GM12878 (cell line): ENCODE measurements around the gene ADAP1. TPM values are rescaled to one million over a fixed set of nuclear protein-coding genes. Genes with fewer than 3 reads are reported as not detected.

Experiments used
- BRCA1 ChIP-seq: IDR thresholded peaks from 2 replicates; pipeline ENCODE4 v1.6.1; 2011; ENCODE audit warnings: low read depth, low read length, improper control_type of control experiment
- CBX3 ChIP-seq: fragments of 200-600 bp; sonication (generic); IDR thresholded peaks from 2 replicates; pipeline ENCODE4 v1.6.1; 2016; ENCODE audit warnings: low read depth, borderline replicate concordance
- CEBPB ChIP-seq, 2 experiments: fragments of 150-350 bp in 1 of 2; IDR thresholded peaks; 2 replicates each; pipeline ENCODE4 v1.6.1; 2012 to 2014; ENCODE audit warnings: low read depth in 2 of 2, low read length in 2 of 2, borderline replicate concordance in 1 of 2, inconsistent platforms in 1 of 2
- ETV6 ChIP-seq, 2 experiments: fragments of 450-650 bp in 1 of 2; IDR thresholded peaks in 1 of 2; conservative IDR thresholded peaks in 1 of 2; 2 replicates each; pipeline ENCODE4 v1.6.1; 2014; ENCODE audit warnings: antibody characterized with exemption in 1 of 2, borderline replicate concordance in 1 of 2, low read depth in 1 of 2, mild to moderate bottlenecking in 1 of 2, moderate library complexity in 1 of 2
- IKZF1 ChIP-seq: fragments of 450-650 bp; conservative IDR thresholded peaks from 2 replicates; pipeline ENCODE4 v1.6.1; 2017; ENCODE audit warnings: antibody characterized with exemption, mild to moderate bottlenecking
- IRF4 ChIP-seq: IDR thresholded peaks from 2 replicates; pipeline ENCODE4 v1.6.1; 2011; ENCODE audit warnings: low read depth, low read length
- JUNB ChIP-seq: IDR thresholded peaks from 2 replicates; pipeline ENCODE4 v1.6.1; 2016; ENCODE audit warnings: antibody characterized with exemption, mild to moderate bottlenecking
- KDM1A ChIP-seq: fragments of 200-600 bp; sonication (generic); IDR thresholded peaks from 2 replicates; pipeline ENCODE4 v1.6.1; 2016; ENCODE audit warnings: borderline replicate concordance
- MTA3 ChIP-seq: IDR thresholded peaks from 2 replicates; pipeline ENCODE4 v1.6.1; 2012; ENCODE audit warnings: low read length, inconsistent platforms, borderline replicate concordance
- NFIC ChIP-seq: IDR thresholded peaks from 2 replicates; pipeline ENCODE4 v1.6.1; 2012; ENCODE audit warnings: low read depth, mild to moderate bottlenecking, inconsistent platforms, low read length, moderate library complexity
- POU2F2 ChIP-seq: IDR thresholded peaks from 3 replicates; pipeline ENCODE4 v1.6.1; 2011; ENCODE audit warnings: low read depth, mild to moderate bottlenecking, low read length, borderline replicate concordance
- RB1 ChIP-seq: fragments of 450-650 bp; formaldehyde crosslinking; IDR thresholded peaks from 2 replicates; pipeline ENCODE4 v1.6.1; 2017; ENCODE audit warnings: mild to moderate bottlenecking, borderline replicate concordance
- TARDBP ChIP-seq: IDR thresholded peaks from 2 replicates; pipeline ENCODE4 v1.6.1; 2016; ENCODE audit warnings: borderline replicate concordance
- ZBED1 ChIP-seq: IDR thresholded peaks from 2 replicates; pipeline ENCODE4 v1.6.1; 2016; ENCODE audit warnings: borderline replicate concordance
- ZNF217 ChIP-seq: fragments of 450-650 bp; IDR thresholded peaks from 2 replicates; pipeline ENCODE4 v1.6.1; 2017; ENCODE audit warnings: antibody characterized with exemption, mild to moderate bottlenecking
- polyA plus RNA-seq, 11 experiments: library from polyadenylated mRNA; depleted of rRNA in 4 of 11; unstranded in 6 of 11; stranded (reverse) in 5 of 11; fragments of >200 nt; fragmentation: Nextera tagmentation in 4 of 11; fragmentation: Illumina TruSeq in 1 of 11; extraction: Ambion mirVana in 4 of 11; extraction: Trizol in 1 of 11; gene quantifications; 1 replicate in 1 of 11; 2 replicates in 10 of 11; pipeline versions ENCODE4 v1.2.1 to v1.2.3, GENCODE V29; 2011 to 2016; ENCODE audit warnings: inconsistent platforms in 2 of 11, missing spikeins in 2 of 11, low read depth in 1 of 11
- total RNA-seq, 4 experiments: library from RNA; depleted of rRNA in 3 of 4; stranded (reverse); fragments of >200 nt in 3 of 4; fragmentation: Illumina TruSeq in 1 of 4; extraction: Trizol in 1 of 4; gene quantifications; 2 replicates each; pipeline versions ENCODE4 v1.2.1 to v1.2.3, GENCODE V29; 2013 to 2021
- TF ChIP-seq, protein P1 (sequence below): fragments of 450-650 bp; IDR thresholded peaks from 2 replicates; pipeline ENCODE4 v1.6.1; 2017; ENCODE audit warnings: mild to moderate bottlenecking
- TF ChIP-seq, protein P2 (sequence below): IDR thresholded peaks from 2 replicates; pipeline ENCODE4 v1.6.1; 2011; ENCODE audit warnings: borderline replicate concordance, low read depth, mild to moderate bottlenecking, moderate library complexity, low read length; ENCODE audit not compliant: insufficient read depth, poor library complexity, severe bottlenecking
- TF ChIP-seq, protein P3 (sequence below): fragments of 450-650 bp; IDR thresholded peaks from 2 replicates; pipeline ENCODE4 v1.6.1; 2014; ENCODE audit warnings: mild to moderate bottlenecking
- TF ChIP-seq, protein P4 (sequence below): IDR thresholded peaks from 2 replicates; pipeline ENCODE4 v1.6.1; 2012; ENCODE audit warnings: low read length, inconsistent platforms
- TF ChIP-seq, protein P5 (sequence below): fragments of 150-350 bp; IDR thresholded peaks from 2 replicates; pipeline ENCODE4 v1.6.1; 2014; ENCODE audit warnings: mild to moderate bottlenecking, low read depth, low read length

The ADAP1 gene
- total and polyA plus RNA-seq, 10 of the 15 experiments (the other 5 are each of a cell fraction or from before 2014, with no cell fraction given): 0.22 to 44.2 (median 22.0) TPM; not detected in 1

DNA sequence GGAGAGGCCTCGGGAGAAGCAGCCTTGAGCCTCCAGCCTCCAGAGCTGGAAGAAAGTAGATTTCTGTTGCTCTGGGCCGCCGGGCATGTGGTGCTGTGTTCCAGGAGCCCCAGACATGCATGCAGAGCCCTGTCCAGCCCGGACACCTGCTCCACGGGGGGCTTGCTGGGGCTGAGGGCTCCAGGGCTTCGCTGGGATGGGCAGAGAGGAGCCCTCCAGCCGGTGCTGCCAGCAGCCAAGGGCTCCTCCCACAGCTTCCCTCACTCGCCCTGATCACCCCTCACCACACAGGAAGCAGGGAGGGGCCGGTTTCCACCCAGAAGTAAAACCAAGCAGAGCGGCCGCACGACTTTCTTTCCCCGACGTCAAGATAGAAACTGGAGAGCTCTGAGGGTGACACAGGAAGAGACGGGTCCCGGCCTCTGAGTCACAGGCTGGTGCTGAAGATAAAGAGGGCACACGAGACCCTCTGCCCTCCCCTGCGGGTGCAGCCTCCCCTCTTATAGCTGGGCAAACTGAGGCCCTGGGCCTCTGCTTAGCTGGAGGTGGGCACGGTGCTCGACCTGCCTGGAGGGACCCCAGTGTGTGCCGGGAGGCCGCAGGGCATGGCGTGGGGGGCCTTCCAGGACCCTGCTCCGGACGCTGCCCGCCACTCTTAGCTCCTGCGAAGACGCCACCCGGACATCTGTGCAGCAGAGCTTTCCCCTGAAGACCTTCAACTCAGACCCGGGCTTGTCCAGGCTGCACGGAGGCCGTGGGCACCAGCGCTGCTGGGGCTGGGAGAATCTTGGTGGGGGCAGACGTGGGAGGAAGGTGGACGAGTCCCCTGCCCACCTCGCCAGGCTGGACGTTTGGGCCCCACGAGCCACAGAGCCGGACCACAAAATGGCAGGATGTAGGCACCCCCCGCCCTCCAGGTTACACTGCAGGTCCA lies 31.1 kb downstream of the ADAP1 start (continued):
- TF ChIP-seq NFIC (peak; percentile 71; the same call in 1 of the 2 replicates), ETV6 (conservative IDR thresholded peaks at IDR 0.05 in 1 of 2, IDR thresholded peaks at IDR 0.05 in 1 of 2; ENCODE audit: borderline replicate concordance in 1 of 2, low read depth in 1 of 2) (peak in 1 of 2 experiments; percentile 98; a peak in 2 of 4 replicates), BRCA1 (no peak), TARDBP (0 out of 2 replicates have a peak, but pooled peaks have one; percentile 22), POU2F2 (peak; percentile 70; the same call in 1 of the 3 replicates), JUNB (peak; percentile 63; the same call in 1 of the 2 replicates), ZNF217 (peak; percentile 71; the same call in 1 of the 2 replicates), CBX3 (no peak), ZBED1 (peak; percentile 67; the same call in 1 of the 2 replicates), CEBPB (IDR thresholded peaks at IDR 0.05; ENCODE audit: borderline replicate concordance in 1 of 2, low read depth in 2 of 2, low read length in 2 of 2) (no peak), IKZF1 (peak; percentile 95), IRF4 (peak; percentile 26; the same call in 1 of the 2 replicates), RB1 (no peak; the same call in 1 of the 2 replicates), MTA3 (peak; percentile 69; the same call in 1 of the 2 replicates), KDM1A (no peak)
- TF ChIP-seq, protein P1, sequence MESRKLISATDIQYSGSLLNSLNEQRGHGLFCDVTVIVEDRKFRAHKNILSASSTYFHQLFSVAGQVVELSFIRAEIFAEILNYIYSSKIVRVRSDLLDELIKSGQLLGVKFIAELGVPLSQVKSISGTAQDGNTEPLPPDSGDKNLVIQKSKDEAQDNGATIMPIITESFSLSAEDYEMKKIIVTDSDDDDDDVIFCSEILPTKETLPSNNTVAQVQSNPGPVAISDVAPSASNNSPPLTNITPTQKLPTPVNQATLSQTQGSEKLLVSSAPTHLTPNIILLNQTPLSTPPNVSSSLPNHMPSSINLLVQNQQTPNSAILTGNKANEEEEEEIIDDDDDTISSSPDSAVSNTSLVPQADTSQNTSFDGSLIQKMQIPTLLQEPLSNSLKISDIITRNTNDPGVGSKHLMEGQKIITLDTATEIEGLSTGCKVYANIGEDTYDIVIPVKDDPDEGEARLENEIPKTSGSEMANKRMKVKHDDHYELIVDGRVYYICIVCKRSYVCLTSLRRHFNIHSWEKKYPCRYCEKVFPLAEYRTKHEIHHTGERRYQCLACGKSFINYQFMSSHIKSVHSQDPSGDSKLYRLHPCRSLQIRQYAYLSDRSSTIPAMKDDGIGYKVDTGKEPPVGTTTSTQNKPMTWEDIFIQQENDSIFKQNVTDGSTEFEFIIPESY: no peak
- TF ChIP-seq, protein P2, sequence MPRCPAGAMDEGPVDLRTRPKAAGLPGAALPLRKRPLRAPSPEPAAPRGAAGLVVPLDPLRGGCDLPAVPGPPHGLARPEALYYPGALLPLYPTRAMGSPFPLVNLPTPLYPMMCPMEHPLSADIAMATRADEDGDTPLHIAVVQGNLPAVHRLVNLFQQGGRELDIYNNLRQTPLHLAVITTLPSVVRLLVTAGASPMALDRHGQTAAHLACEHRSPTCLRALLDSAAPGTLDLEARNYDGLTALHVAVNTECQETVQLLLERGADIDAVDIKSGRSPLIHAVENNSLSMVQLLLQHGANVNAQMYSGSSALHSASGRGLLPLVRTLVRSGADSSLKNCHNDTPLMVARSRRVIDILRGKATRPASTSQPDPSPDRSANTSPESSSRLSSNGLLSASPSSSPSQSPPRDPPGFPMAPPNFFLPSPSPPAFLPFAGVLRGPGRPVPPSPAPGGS: no peak
- TF ChIP-seq, protein P3, sequence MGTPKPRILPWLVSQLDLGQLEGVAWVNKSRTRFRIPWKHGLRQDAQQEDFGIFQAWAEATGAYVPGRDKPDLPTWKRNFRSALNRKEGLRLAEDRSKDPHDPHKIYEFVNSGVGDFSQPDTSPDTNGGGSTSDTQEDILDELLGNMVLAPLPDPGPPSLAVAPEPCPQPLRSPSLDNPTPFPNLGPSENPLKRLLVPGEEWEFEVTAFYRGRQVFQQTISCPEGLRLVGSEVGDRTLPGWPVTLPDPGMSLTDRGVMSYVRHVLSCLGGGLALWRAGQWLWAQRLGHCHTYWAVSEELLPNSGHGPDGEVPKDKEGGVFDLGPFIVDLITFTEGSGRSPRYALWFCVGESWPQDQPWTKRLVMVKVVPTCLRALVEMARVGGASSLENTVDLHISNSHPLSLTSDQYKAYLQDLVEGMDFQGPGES: no peak
- TF ChIP-seq, protein P4, sequence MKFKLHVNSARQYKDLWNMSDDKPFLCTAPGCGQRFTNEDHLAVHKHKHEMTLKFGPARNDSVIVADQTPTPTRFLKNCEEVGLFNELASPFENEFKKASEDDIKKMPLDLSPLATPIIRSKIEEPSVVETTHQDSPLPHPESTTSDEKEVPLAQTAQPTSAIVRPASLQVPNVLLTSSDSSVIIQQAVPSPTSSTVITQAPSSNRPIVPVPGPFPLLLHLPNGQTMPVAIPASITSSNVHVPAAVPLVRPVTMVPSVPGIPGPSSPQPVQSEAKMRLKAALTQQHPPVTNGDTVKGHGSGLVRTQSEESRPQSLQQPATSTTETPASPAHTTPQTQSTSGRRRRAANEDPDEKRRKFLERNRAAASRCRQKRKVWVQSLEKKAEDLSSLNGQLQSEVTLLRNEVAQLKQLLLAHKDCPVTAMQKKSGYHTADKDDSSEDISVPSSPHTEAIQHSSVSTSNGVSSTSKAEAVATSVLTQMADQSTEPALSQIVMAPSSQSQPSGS: no peak; the same call in 1 of the 2 replicates
- TF ChIP-seq, protein P5, sequence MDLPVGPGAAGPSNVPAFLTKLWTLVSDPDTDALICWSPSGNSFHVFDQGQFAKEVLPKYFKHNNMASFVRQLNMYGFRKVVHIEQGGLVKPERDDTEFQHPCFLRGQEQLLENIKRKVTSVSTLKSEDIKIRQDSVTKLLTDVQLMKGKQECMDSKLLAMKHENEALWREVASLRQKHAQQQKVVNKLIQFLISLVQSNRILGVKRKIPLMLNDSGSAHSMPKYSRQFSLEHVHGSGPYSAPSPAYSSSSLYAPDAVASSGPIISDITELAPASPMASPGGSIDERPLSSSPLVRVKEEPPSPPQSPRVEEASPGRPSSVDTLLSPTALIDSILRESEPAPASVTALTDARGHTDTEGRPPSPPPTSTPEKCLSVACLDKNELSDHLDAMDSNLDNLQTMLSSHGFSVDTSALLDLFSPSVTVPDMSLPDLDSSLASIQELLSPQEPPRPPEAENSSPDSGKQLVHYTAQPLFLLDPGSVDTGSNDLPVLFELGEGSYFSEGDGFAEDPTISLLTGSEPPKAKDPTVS: no peak
